Stomach (tissue), 4 donors: ENCODE data around the gene KRTAP10-1.

Experiments used
- EP300 ChIP-seq: sonication (generic); formaldehyde crosslinking; IDR thresholded peaks from one replicate; pipeline ENCODE4 v1.6.1; 2017; ENCODE audit warnings: antibody characterized with exemption
- POLR2A ChIP-seq, 4 donors: fragments of 450-650 bp; IDR thresholded peaks; one replicate each; pipeline ENCODE4 v1.6.1; 2016; ENCODE audit warnings: antibody characterized with exemption in 4 of 4, control low read depth in 2 of 4, mild to moderate bottlenecking in 1 of 4, moderate library complexity in 1 of 4
- POLR2AphosphoS5 ChIP-seq, 3 donors: sonication (generic); formaldehyde crosslinking; IDR thresholded peaks; one replicate each; pipeline ENCODE4 v1.6.1; 2016; ENCODE audit warnings: antibody characterized with exemption in 3 of 3
- TF ChIP-seq, protein P1 (sequence below), 7 experiments: fragments of 450-650 bp in 4 of 7; fragments of 200-600 bp in 3 of 7; sonication (generic) in 3 of 7; IDR thresholded peaks; one replicate each; pipeline ENCODE4 v1.5.1; 2016 to 2019; ENCODE audit warnings: antibody characterized with exemption in 7 of 7, control low read depth in 2 of 7, mild to moderate bottlenecking in 1 of 7

DNA sequence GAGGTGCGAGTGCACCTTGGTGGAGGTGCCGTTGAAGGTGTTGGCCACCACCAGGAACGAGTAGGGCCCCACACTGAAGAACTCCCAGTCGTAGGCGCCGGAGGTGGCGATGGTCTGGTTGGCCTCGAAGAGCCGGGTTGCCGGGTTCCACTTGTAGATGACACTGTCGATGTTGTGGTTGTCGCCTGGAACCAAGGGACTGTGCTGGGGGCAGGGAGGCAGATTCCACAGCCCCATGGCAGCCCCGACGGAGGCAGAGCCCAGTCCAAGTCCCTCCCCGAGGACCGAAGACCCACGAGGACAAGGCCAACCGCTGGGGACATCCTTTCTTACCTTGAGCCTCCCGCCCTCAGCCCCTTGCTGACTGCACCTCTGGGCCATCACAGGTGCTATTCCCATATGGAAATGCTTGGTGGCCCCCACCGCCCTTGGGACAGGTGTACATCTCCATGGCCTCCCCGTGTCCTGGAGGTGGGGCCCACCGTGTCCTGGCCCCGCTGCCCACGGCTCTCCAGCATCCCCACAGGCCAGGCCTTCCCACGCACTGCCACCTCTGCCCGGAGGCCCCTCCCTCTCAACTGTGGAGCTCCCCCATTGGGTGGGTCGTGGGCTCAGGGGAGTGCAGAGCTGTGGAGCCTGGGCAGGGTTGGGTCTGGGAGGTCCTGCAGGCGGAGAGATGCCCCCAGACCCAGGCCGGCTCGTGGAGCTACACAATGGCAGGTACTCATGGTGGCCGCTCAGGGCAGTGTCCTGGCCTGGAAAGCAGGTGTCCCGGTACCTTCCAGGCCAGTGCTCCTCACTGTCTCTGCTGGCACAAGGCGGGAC lies 17.9 kb downstream of the KRTAP10-1 start:
- TF ChIP-seq, protein P1, sequence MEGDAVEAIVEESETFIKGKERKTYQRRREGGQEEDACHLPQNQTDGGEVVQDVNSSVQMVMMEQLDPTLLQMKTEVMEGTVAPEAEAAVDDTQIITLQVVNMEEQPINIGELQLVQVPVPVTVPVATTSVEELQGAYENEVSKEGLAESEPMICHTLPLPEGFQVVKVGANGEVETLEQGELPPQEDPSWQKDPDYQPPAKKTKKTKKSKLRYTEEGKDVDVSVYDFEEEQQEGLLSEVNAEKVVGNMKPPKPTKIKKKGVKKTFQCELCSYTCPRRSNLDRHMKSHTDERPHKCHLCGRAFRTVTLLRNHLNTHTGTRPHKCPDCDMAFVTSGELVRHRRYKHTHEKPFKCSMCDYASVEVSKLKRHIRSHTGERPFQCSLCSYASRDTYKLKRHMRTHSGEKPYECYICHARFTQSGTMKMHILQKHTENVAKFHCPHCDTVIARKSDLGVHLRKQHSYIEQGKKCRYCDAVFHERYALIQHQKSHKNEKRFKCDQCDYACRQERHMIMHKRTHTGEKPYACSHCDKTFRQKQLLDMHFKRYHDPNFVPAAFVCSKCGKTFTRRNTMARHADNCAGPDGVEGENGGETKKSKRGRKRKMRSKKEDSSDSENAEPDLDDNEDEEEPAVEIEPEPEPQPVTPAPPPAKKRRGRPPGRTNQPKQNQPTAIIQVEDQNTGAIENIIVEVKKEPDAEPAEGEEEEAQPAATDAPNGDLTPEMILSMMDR (IDR thresholded peaks at IDR 0.05): no peak
- TF ChIP-seq POLR2A (IDR thresholded peaks at IDR 0.05) (no peak), EP300 (no peak), POLR2AphosphoS5 (IDR thresholded peaks at IDR 0.05) (no peak)
